GM19328 (cell line): ENCODE measurements around the gene CDKN3.
"Not testable (repeated sequence)": the region's sequence is repeated elsewhere in the genome, so short reads cannot be mapped to it uniquely, and the experiment has no call there.

ENCODE experiments used
- ATAC-seq: cut with Tn5 transposase; IDR thresholded peaks from one replicate; pipeline ENCODE4 v1.9.1; 2021; ENCODE audit warnings: mild to moderate bottlenecking, moderate library complexity; ENCODE audit not compliant: unreplicated experiment

CDKN3 gene

GRCh38 chr14:54369343-54369742 is 27.5 kb upstream of the CDKN3 start:
- ATAC-seq: no peak

GRCh38 chr14:54370323-54371198 is 26.2 kb upstream of the CDKN3 start:
- no peak for ATAC-seq

- no peak for ATAC-seq
These were observed 22.5 kb upstream of the CDKN3 start for GRCh38 chr14:54374117-54374884.

- ATAC-seq: no peak
These were observed 19.3 kb upstream of the CDKN3 start for GRCh38 chr14:54377501-54377900.

- ATAC-seq: not testable (repeated sequence)
These were observed 17.9 kb upstream of the CDKN3 start for GRCh38 chr14:54378893-54379292.

- ATAC-seq: not testable (repeated sequence)
These were observed 16.2 kb upstream of the CDKN3 start for GRCh38 chr14:54380558-54380957.

GRCh38 chr14:54381821-54382220 is 15.0 kb upstream of the CDKN3 start:
- ATAC-seq: no peak

GRCh38 chr14:54383835-54384234 is 13.0 kb upstream of the CDKN3 start:
- ATAC-seq: no peak

- no peak for ATAC-seq
These were observed 11.3 kb upstream of the CDKN3 start for GRCh38 chr14:54385556-54385955.

- ATAC-seq: no peak
These were observed 9.5 kb upstream of the CDKN3 start for GRCh38 chr14:54387328-54387727.

GRCh38 chr14:54392131-54392859 is 4.5 kb upstream of the CDKN3 start:
- no peak for ATAC-seq

GRCh38 chr14:54392986-54393884 is 3.6 kb upstream of the CDKN3 start:
- not testable (repeated sequence) for ATAC-seq

GRCh38 chr14:54394596-54394995 is 2.2 kb upstream of the CDKN3 start:
- no peak for ATAC-seq

GRCh38 chr14:54395284-54395683 is 1.5 kb upstream of the CDKN3 start:
- no peak for ATAC-seq

GRCh38 chr14:54395716-54396115 is 1.1 kb upstream of the CDKN3 start:
- ATAC-seq: no peak

GRCh38 chr14:54396183-54396492 is 669 bp upstream of the CDKN3 start:
- ATAC-seq: no peak

GRCh38 chr14:54399560-54399959 is 2.8 kb downstream of the CDKN3 start:
- ATAC-seq: no peak

GRCh38 chr14:54403401-54404005 is 6.7 kb downstream of the CDKN3 start:
- ATAC-seq: not testable (repeated sequence)

- ATAC-seq: no peak
These were observed 13.4 kb downstream of the CDKN3 start for GRCh38 chr14:54410215-54410614.

GRCh38 chr14:54411371-54411770 is 14.6 kb downstream of the CDKN3 start:
- ATAC-seq: no peak
